Esophagus muscularis mucosa (tissue), 4 donors: ENCODE results near the gene PHLPP1.

Experiments used
- EP300 ChIP-seq: sonication (generic); formaldehyde crosslinking; IDR thresholded peaks from one replicate; pipeline ENCODE4 v1.6.1; 2017; ENCODE audit warnings: antibody characterized with exemption
- POLR2AphosphoS5 ChIP-seq, 2 donors: sonication (generic); formaldehyde crosslinking; IDR thresholded peaks; one replicate each; pipeline ENCODE4 v1.6.1; 2017; ENCODE audit warnings: antibody characterized with exemption in 2 of 2
- TF ChIP-seq, protein P1 (sequence below), 3 experiments: fragments of 200-600 bp in 2 of 3; fragments of 450-650 bp in 1 of 3; sonication (generic) in 2 of 3; IDR thresholded peaks; one replicate each; pipeline ENCODE4 v1.5.1; 2017 to 2019; ENCODE audit warnings: antibody characterized with exemption in 3 of 3, mild to moderate bottlenecking in 2 of 3, moderate library complexity in 1 of 3

- TF ChIP-seq, protein P1, sequence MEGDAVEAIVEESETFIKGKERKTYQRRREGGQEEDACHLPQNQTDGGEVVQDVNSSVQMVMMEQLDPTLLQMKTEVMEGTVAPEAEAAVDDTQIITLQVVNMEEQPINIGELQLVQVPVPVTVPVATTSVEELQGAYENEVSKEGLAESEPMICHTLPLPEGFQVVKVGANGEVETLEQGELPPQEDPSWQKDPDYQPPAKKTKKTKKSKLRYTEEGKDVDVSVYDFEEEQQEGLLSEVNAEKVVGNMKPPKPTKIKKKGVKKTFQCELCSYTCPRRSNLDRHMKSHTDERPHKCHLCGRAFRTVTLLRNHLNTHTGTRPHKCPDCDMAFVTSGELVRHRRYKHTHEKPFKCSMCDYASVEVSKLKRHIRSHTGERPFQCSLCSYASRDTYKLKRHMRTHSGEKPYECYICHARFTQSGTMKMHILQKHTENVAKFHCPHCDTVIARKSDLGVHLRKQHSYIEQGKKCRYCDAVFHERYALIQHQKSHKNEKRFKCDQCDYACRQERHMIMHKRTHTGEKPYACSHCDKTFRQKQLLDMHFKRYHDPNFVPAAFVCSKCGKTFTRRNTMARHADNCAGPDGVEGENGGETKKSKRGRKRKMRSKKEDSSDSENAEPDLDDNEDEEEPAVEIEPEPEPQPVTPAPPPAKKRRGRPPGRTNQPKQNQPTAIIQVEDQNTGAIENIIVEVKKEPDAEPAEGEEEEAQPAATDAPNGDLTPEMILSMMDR (IDR thresholded peaks at IDR 0.05), result no peak
- TF ChIP-seq EP300 (no peak), POLR2AphosphoS5 (IDR thresholded peaks at IDR 0.05) (no peak)
Observed at GRCh38 chr18:62997076-62997475, 281.7 kb downstream of the PHLPP1 start.
